Vagina (tissue), 2 donors: ENCODE measurements around the gene RYR2. TPM values are rescaled to one million over a fixed set of nuclear protein-coding genes. Genes with fewer than 3 reads are reported as not detected.
A peak's percentile ranks its signal among the peaks of the same experiment; 100 is the strongest.

Source experiments
- DNase-seq, 2 donors: peaks; one replicate each; pipeline ENCODE4 v3.0.0-alpha.2; 2017; ENCODE audit errors: extremely low spot score in 2 of 2
- H3K27ac ChIP-seq: fragments of 200-600 bp; sonication (generic); one replicate; pipeline ENCODE4 v1.5.1; 2019
- H3K27me3 ChIP-seq: fragments of 200-600 bp; sonication (generic); one replicate; pipeline ENCODE4 v1.5.1; 2019
- H3K36me3 ChIP-seq, 2 donors: fragments of 200-600 bp; sonication (generic); one replicate each; pipeline ENCODE4 v1.5.1; 2017 to 2019
- H3K4me1 ChIP-seq: fragments of 200-600 bp; sonication (generic); one replicate; pipeline ENCODE4 v1.5.1; 2019
- H3K4me3 ChIP-seq, 2 donors: fragments of 200-600 bp; sonication (generic); 1 replicate in 1 of 2; 2 replicates in 1 of 2; pipeline ENCODE4 v1.5.1; 2016 to 2019
- H3K9me3 ChIP-seq: fragments of 200-600 bp; sonication (generic); one replicate; pipeline ENCODE4 v1.5.1; 2019
- POLR2A ChIP-seq, 2 donors: fragments of 450-650 bp; IDR thresholded peaks; one replicate each; pipeline ENCODE4 v1.6.1; 2017; ENCODE audit warnings: antibody characterized with exemption in 2 of 2, mild to moderate bottlenecking in 2 of 2, moderate library complexity in 2 of 2
- POLR2AphosphoS5 ChIP-seq, 2 donors: sonication (generic); formaldehyde crosslinking; IDR thresholded peaks; one replicate each; pipeline ENCODE4 v1.9.0; 2017; ENCODE audit warnings: antibody characterized with exemption in 2 of 2, mild to moderate bottlenecking in 2 of 2, low read depth in 1 of 2; ENCODE audit not compliant: insufficient read depth in 1 of 2
- intact Hi-C: fragments of 100-400 bp; cut with DNase I; formaldehyde crosslinking; loops from one replicate; pipeline ENCODE4 v1.15.1; 2023
- total RNA-seq: library from RNA; depleted of rRNA; stranded (reverse); fragments of >200 nt; gene quantifications from one replicate; pipeline ENCODE4 v1.2.3, GENCODE V29; 2016
- TF ChIP-seq, protein P1 (sequence below), 3 experiments: fragments of 450-650 bp in 2 of 3; fragments of 200-600 bp in 1 of 3; sonication (generic) in 1 of 3; IDR thresholded peaks; one replicate each; pipeline ENCODE4 v1.5.1; 2017 to 2019; ENCODE audit warnings: antibody characterized with exemption in 3 of 3, mild to moderate bottlenecking in 2 of 3, moderate library complexity in 2 of 3

Gene RYR2
- 1.5 TPM for total RNA-seq

DNA sequence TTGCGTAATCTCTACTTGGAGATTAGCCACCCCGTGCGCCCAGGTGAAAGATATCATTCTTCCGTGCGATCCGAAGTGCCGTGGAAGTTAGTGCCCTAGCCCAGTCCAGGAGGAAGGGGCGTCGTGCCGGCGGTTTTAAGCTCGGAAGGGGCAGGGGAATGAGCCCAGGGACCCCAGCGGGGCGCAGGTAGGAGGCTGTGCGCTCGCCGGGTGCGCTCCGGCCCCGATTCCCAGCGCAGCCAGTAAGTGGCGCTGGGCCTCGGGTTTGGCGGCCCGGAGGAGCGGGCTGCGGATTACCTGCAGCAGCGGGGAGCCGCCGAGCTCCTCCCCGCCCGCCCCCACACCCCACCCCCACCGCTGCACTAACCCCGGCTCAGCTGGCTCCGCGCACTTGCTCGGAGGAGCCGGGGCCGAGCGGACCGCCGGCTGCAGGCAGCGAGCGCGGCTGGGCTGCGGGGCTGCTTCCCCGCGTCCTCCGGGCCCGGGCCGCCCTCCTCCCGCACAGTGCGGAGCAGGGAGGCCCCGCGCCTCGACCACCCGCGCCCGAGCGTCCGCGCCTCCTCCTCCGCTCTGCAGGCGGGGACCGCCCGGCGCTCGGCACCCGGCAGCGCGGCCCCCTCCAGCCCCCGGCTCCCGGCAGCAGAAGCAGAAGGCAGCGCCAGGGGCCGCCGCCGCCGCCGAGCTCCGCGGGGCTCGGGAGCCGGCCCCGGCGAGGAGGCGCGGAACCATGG, at the start of gene RYR2:
Gene RYR2 (plus strand): TSS at position 390 of the 731 bp plus-strand sequence. CDS start 338 bp downstream, at position 728.
- Histone ChIP-seq H3K36me3 (no peaks in the 10 kb centered on the region), H3K27me3 (no peaks in the 10 kb centered on the region), H3K9me3 (no peaks in the 10 kb centered on the region), H3K27ac (peak within 1 kb of the TSS; percentile 20), H3K4me1 (peaks cover 9% of the 10 kb centered on the region), H3K4me3 (peak within 1 kb of the TSS; percentile 48 to 56)
- TF ChIP-seq POLR2AphosphoS5 (IDR thresholded peaks at IDR 0.05; ENCODE audit: insufficient read depth in 1 of 2, low read depth in 1 of 2) (no peak), POLR2A (IDR thresholded peaks at IDR 0.05) (no peak)
- TF ChIP-seq, protein P1, sequence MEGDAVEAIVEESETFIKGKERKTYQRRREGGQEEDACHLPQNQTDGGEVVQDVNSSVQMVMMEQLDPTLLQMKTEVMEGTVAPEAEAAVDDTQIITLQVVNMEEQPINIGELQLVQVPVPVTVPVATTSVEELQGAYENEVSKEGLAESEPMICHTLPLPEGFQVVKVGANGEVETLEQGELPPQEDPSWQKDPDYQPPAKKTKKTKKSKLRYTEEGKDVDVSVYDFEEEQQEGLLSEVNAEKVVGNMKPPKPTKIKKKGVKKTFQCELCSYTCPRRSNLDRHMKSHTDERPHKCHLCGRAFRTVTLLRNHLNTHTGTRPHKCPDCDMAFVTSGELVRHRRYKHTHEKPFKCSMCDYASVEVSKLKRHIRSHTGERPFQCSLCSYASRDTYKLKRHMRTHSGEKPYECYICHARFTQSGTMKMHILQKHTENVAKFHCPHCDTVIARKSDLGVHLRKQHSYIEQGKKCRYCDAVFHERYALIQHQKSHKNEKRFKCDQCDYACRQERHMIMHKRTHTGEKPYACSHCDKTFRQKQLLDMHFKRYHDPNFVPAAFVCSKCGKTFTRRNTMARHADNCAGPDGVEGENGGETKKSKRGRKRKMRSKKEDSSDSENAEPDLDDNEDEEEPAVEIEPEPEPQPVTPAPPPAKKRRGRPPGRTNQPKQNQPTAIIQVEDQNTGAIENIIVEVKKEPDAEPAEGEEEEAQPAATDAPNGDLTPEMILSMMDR (IDR thresholded peaks at IDR 0.05) = peak in 1 of 3 experiments; percentile 12
- intact Hi-C loops = no loop called here
- DNase-seq = no peak

GRCh38 chr1:236992449-236992848, 49.5 kb upstream of the RYR2 start:
- H3K36me3 ChIP-seq = no peaks in the 10 kb centered on the region
- H3K27ac ChIP-seq = no peak overlapping the region
- H3K4me3 ChIP-seq = no peak overlapping the region
- intact Hi-C loops = no loop called here
- no peaks in the 10 kb centered on the region for H3K27me3 ChIP-seq
- H3K4me1 ChIP-seq = no peaks in the 10 kb centered on the region
- no peak for DNase-seq
- no peaks in the 10 kb centered on the region for H3K9me3 ChIP-seq
- TF ChIP-seq POLR2AphosphoS5 (IDR thresholded peaks at IDR 0.05; ENCODE audit: insufficient read depth in 1 of 2, low read depth in 1 of 2) = no peak

- Histone ChIP-seq H3K27me3 (no peaks in the 10 kb centered on the region), H3K27ac (no peak overlapping the region), H3K4me1 (no peaks in the 10 kb centered on the region), H3K36me3 (no peaks in the 10 kb centered on the region), H3K9me3 (no peaks in the 10 kb centered on the region), H3K4me3 (no peak overlapping the region)
- TF ChIP-seq POLR2A (IDR thresholded peaks at IDR 0.05) (no peak), POLR2AphosphoS5 (IDR thresholded peaks at IDR 0.05; ENCODE audit: insufficient read depth in 1 of 2, low read depth in 1 of 2) (no peak)
- TF ChIP-seq, protein P1 (IDR thresholded peaks at IDR 0.05) = no peak
- DNase-seq = no peak
- intact Hi-C loops = no loop called here
Observed at GRCh38 chr1:236994450-236994849, 47.5 kb upstream of the RYR2 start.

DNA sequence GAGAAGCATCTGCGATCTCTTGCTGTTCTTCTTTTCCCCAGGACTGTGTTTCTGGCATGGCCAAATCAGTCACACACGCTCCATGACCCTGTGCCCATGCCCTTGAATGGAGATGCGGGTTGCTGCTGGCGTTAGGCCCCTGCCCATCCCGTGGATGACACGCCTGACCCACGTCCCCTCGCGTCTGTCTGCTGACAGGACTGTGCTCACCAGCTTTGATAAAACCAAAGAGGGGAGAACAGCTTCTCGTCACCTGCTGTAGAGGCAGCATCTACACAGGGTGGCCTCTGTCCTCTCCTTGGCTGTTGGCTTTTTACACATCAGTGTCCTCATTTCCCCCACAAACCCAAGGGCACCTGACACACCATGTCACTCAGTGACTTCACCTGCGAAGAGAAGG, 44.6 kb upstream of the RYR2 start:
- Histone ChIP-seq H3K27me3 (no peaks in the 10 kb centered on the region), H3K4me1 (no peaks in the 10 kb centered on the region), H3K36me3 (no peaks in the 10 kb centered on the region), H3K4me3 (no peak overlapping the region), H3K27ac (no peak overlapping the region), H3K9me3 (no peaks in the 10 kb centered on the region)
- TF ChIP-seq POLR2A (IDR thresholded peaks at IDR 0.05) = no peak
- no peak for TF ChIP-seq POLR2AphosphoS5 (IDR thresholded peaks at IDR 0.05; ENCODE audit: insufficient read depth in 1 of 2, low read depth in 1 of 2)
- TF ChIP-seq, protein P1 (IDR thresholded peaks at IDR 0.05) = no peak
- intact Hi-C loops = no loop called here
- no peak for DNase-seq

DNA sequence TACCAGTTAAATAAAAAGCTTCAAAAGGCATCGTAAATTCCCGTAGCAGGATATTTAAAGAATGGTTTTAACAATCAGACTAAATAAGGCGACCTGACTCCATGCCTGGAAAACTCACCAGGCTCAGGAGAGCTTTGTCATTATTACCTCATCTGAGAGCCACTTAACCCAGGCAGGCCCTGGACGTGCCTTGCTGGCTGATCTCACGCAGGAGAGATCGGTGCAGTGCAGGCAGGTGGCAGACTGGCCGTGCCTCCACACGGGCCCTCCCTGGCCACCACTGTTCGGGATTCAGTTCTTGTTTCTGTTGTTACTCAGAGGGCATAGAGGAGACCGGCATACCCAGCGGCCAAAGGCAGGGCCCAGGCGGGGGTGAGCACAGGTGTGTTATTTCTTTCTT, 44.1 kb upstream of the RYR2 start:
- DNase-seq = no peak
- H3K9me3 ChIP-seq = no peaks in the 10 kb centered on the region
- H3K36me3 ChIP-seq = no peaks in the 10 kb centered on the region
- intact Hi-C loops = no loop called here
- TF ChIP-seq POLR2AphosphoS5 (IDR thresholded peaks at IDR 0.05; ENCODE audit: insufficient read depth in 1 of 2, low read depth in 1 of 2) (no peak), POLR2A (IDR thresholded peaks at IDR 0.05) (no peak)
- TF ChIP-seq, protein P1 (IDR thresholded peaks at IDR 0.05) = no peak
- no peak overlapping the region for H3K4me3 ChIP-seq
- H3K27me3 ChIP-seq = no peaks in the 10 kb centered on the region
- H3K4me1 ChIP-seq = no peaks in the 10 kb centered on the region
- no peak overlapping the region for H3K27ac ChIP-seq
